Brain pericyte (primary cell): ENCODE measurements around the gene PLAAT1.

Source experiments
- DNase-seq: peaks from one replicate; pipeline ENCODE4 v3.0.0-alpha.2; 2012; ENCODE audit warnings: low read depth, low spot score

Gene PLAAT1

DNA sequence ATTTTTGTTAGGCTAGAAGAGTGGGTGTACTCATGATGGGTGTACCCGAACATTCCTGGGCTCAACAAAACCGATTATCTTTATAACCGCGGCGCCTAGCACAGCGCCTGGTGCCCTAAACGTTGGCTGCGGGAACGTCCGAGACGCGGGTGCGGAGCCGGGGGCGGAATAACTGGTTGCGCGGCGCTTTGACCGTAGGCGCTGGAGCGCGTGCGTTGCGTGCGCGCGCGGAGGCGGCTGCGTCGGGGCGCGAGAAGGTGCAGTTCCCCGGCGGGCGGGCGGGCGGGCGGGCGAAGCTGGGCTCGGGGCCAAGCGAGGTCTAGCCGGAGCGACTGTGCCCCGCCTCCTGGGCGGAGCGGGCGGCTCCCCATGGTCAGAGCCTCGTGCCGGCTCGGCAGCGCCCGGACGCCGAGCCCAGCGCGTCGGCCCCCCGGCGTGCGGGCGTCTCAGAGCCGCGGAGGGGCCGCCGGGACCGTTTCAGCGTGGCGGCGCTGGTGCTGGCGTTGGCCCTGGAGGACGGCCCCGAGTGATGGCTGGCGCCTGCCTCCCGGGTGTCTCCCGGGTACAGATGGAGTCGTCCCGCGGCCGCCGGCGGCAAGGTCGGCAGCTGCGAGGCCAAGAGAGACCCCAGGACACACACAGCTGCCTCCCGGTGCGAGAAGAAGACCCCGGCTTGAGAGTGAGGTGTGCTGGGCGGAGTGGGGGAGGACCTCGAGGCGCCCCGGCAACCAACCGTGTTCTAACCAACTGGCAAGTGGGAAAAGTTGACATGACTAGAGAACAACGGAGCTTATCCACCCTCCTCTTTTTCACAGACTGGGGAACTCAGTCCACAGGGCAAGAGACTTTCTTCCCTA lies at the start of gene PLAAT1:
PLAAT1 (plus strand) TSS at position 373 of the 857 bp plus-strand sequence. CDS start 14,429 bp downstream, outside the sequence.
- DNase-seq = no peak

DNA sequence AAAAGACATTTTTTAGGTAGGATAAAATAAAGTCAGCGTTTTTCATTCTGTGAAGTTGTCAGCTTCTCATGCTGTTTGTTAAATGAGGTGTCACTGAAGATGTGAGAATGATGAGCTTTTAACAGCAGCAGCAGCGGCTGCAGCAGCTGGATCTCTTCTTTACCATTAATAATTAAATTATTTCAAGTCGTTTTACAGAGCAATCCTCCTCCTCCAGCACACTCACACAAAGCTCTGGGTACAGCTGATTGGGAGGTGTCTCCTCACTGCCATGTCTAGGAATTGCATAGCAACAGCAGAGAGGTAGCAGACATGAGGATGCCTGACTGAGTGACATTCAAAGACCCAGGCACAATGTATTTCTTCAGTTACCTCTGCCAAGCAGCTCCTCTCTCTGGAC lies 46.7 kb upstream of the PLAAT1 start:
- DNase-seq = no peak

GRCh38 chr3:193196746-193197145 lies 44.3 kb upstream of the PLAAT1 start:
- DNase-seq = no peak

DNA sequence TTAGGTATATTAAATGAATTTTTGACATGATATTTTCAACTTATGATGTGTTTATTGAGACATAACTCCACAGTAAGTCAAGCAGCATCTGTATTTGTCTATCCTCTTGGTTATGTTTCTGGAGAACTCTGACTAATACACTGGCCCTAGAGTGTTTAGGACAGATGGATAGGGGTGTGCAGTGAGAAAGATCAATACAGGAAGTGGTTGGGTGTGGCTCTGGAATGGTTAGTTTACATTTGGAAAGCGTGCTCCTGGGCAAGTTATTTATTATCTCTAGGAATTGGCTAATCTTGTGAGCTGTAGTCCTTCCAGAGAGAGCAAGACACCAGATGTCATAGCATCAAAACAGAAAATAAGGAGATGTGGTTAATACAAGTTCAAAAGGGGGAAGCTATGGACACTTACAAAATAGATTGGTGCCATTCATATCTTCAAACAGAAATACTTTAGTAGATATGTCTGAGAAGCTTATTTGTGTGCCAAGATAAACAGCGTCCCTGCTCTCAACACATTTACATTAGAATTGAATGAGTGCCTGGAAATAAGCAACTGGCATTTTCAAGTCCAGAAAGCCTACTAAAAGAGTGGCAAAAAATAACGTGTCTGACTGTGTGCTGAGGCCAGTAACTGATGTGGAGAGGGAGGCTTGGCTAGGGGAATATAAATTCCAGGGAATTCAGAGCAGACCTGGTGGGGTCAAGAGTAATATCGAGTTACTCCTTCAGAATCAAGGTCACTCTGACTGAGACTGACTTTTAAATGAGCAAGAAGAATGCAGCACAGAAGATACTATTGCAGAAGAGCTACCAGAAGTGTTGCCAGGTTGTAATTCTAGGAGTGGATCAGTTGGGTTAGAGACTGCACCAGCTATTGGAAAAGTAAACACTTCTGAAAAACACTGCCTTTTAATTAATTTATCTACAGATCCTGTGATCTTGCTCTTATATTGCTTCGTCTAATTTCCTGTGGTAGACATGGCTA lies 33.4 kb upstream of the PLAAT1 start:
- DNase-seq = no peak

GRCh38 chr3:193210618-193211017 lies 30.4 kb upstream of the PLAAT1 start:
- DNase-seq = no peak

- no peak for DNase-seq
These were observed 29.8 kb upstream of the PLAAT1 start for GRCh38 chr3:193211173-193211572.

- DNase-seq = no peak
These were observed 29.0 kb upstream of the PLAAT1 start for GRCh38 chr3:193211984-193212383.

DNA sequence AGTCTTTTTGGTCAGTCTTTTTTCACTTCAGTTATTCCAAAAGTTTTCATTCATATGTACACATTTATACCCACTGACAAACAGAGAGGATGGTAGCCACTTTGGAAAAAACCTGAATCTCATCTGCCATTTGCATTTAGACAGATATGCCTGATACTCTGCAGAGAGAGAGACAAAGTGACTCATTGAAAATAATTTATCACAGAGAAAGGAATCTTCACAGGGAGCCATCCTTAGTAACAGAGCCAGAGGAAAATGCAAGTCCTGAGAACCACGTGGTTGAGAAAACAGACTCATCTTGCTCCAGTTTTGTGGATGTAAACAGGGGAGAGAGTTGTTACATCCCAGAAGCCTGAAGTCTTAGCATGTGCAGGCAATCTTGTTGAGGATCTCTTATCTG lies 28.2 kb upstream of the PLAAT1 start:
- no peak for DNase-seq

DNA sequence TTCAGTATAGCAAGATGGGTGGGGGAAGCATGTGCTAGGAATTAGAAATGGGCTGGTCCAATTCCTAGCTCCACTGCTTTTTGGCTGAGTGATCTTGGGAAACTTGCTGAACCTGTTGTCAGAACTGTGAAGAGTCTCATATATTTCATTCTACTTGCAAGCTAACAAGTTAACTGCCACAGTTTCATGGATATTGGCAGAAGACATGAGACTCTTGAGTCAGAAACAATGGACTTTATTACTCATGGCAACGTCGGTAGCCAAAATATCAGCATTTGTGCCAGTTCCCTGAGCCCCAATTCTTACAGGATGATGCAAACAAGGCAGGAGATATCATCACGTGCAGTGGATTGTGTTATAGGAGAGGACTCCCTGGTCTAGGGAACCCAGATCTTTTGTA lies 26.6 kb upstream of the PLAAT1 start:
- no peak for DNase-seq

GRCh38 chr3:193225302-193226125 lies 15.5 kb upstream of the PLAAT1 start:
- DNase-seq = no peak

- DNase-seq = no peak
These were observed 12.8 kb upstream of the PLAAT1 start for GRCh38 chr3:193228206-193228605.

GRCh38 chr3:193229851-193230420 lies 11.1 kb upstream of the PLAAT1 start:
- DNase-seq = no peak

DNA sequence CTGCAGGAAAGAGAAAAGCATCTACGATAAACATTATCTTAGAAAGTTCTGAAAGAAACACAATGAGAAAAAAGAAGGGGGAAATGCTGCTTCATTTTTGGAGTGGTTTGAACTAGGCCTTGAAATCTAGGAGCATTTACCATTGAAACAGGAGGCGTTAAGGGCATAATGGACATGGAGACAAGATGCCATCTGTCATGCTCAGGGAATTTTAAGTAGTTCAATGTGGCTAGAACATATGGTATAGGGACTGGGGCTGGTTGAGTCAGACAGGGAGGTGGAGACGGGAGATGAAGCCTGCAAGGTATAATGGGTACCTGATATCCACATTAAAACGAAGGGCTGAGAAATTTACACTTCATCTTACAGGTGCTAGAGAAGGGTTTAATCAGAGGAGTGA lies 10.4 kb upstream of the PLAAT1 start:
- no peak for DNase-seq

DNA sequence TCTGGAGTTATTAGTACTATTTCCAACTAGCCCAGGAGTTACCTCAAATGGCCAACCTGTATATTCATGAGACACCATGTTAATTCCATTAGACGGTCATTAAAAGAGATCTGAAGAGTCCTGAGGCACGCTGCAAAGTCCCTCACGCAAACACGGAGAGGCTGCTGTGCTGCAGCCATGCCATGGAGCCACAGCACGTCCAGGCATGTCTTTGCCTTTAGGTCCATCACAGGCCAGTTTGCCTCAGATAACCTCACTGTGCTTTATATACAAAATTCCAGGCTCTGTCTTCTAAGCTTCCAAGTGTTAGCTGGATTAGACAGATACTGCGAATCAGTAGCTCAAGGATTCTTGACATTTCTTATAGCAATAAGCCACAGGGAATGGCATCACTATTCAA lies 9.8 kb upstream of the PLAAT1 start:
- no peak for DNase-seq

DNA sequence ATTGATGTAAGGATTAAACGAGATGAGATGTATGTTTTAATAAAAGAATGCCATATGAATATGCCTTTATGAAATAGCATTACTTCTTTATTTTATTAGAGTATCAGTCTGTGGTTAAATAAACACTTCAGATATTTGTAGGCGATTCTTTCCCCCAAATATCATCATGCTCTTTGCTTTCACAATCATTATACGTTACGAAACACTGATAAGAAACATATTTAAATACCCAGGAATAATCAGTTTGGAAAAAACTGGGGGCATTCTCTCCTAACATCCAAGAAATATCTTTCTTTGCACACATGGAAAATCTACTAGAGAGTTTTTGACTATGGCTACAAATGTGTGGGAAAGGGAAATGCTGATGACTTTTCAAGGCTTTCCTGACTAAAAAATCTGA lies 4.4 kb upstream of the PLAAT1 start:
- DNase-seq = no peak

DNA sequence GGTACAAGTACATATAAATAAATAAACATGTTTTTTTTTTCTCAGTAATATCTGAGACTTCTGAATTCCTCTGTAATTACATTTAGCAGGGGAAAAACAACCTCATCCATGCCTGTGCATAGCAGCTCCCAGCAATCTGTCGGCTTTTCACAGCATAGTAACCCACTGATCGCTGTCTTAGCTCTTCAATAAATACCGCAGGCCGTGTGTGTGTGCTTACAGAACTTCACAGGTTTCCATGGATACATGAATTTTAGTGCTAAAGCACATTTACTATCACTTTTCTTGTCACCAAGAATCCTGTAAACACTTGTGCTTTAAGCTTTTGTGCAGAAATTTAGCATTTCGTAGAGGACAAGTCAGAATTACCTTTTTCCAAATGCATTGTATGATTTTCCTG lies 4.0 kb upstream of the PLAAT1 start:
- DNase-seq = no peak

- no peak for DNase-seq
These were observed 579 bp upstream of the PLAAT1 start for GRCh38 chr3:193240436-193240849.

- no peak for DNase-seq
These were observed 694 bp downstream of the PLAAT1 start for GRCh38 chr3:193241716-193242115.

DNA sequence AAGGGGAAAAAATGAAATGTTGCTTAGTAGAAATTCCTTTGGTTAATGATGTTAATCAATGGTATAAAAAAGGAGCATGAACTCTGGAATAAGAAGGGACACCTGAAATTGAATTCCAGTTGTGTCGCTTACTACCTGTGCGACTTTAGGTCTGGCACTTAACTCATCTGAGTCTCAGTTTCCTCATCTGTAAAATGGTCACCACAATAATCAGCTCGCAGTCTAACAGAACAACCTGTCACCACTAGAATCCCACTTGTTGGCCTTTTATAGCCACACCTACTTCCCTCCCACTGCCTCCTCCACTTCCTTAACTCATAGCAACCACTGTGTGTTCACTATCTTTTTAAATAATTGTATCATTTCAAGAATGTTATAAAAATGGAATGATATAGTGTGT lies 2.5 kb downstream of the PLAAT1 start:
- DNase-seq = no peak

- DNase-seq = no peak
These were observed 7.9 kb downstream of the PLAAT1 start for GRCh38 chr3:193248848-193249468.

DNA sequence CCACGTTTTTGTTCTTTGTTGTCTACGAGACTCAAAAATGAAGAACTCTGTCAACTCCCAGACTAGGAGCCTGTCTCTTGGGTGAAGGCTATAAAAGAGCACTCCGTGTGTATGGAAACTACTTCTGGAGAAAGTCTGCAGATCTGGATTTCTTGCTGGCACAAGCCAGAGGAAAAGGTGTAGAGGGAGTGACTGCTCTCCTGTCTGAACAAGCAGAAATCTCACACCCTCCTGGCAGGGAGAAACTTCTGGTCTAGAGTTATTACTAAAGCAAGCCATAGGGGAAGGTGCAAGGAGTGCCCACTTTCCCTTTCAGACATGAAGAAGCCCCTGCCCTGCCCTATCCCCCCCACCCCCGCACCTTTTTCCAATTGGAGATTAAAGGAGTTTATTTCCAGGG lies 9.5 kb downstream of the PLAAT1 start:
- DNase-seq = no peak
